GM12872 (cell line): ENCODE data around the gene ATP1A4.

Experiments
- CTCF ChIP-seq: IDR thresholded peaks from 3 replicates; pipeline ENCODE4 v1.5.1; 2011; ENCODE audit warnings: low read depth, mild to moderate bottlenecking, low read length, moderate library complexity; ENCODE audit not compliant: insufficient read depth

ATP1A4 gene

GRCh38 chr1:160232911-160233310, 81.5 kb downstream of the ATP1A4 start:
- no peak for TF ChIP-seq CTCF
